ENCODE measurements around the gene MVB12B. TPM values are rescaled to one million over a fixed set of nuclear protein-coding genes. Genes with fewer than 3 reads are reported as not detected.

The MVB12B gene
- total RNA-seq, 1 experiment from 2014 or later, result not detected

GRCh38 chr9:126302730-126303129, 23.9 kb upstream of the MVB12B start:
- DNase-seq (ENCODE audit: low spot score), result no peak

GRCh38 chr9:126303488-126303887, 23.1 kb upstream of the MVB12B start:
- no peak for DNase-seq (ENCODE audit: low spot score)

- no peak for DNase-seq (ENCODE audit: low spot score)
Measured at GRCh38 chr9:126304207-126304970, 22.2 kb upstream of the MVB12B start.

- no peak for DNase-seq (ENCODE audit: low spot score)
Measured at GRCh38 chr9:126304971-126305320, 21.7 kb upstream of the MVB12B start.

- no peak for DNase-seq (ENCODE audit: low spot score)
Measured at GRCh38 chr9:126306071-126306647, 20.5 kb upstream of the MVB12B start.

GRCh38 chr9:126307322-126308061, 19.1 kb upstream of the MVB12B start:
- no peak for DNase-seq (ENCODE audit: low spot score)

- DNase-seq (ENCODE audit: low spot score), result no peak
Measured at GRCh38 chr9:126309427-126310189, 17.0 kb upstream of the MVB12B start.

GRCh38 chr9:126312584-126313551, 13.8 kb upstream of the MVB12B start:
- DNase-seq (ENCODE audit: low spot score), result no peak

- no peak for DNase-seq (ENCODE audit: low spot score)
Measured at GRCh38 chr9:126316085-126316655, 10.5 kb upstream of the MVB12B start.

GRCh38 chr9:126317513-126317912, 9.1 kb upstream of the MVB12B start:
- no peak for DNase-seq (ENCODE audit: low spot score)

GRCh38 chr9:126318858-126319257, 7.8 kb upstream of the MVB12B start:
- no peak for DNase-seq (ENCODE audit: low spot score)

GRCh38 chr9:126319671-126320070, 7.0 kb upstream of the MVB12B start:
- no peak for DNase-seq (ENCODE audit: low spot score)

- DNase-seq (ENCODE audit: low spot score), result no peak
Measured at GRCh38 chr9:126320158-126320922, 6.3 kb upstream of the MVB12B start.

- DNase-seq (ENCODE audit: low spot score), result no peak
Measured at GRCh38 chr9:126321742-126322141, 4.9 kb upstream of the MVB12B start.

- no peak for DNase-seq (ENCODE audit: low spot score)
Measured at GRCh38 chr9:126325821-126326220, 808 bp upstream of the MVB12B start.

GRCh38 chr9:126327006-126327713, 531 bp downstream of the MVB12B start:
- DNase-seq (ENCODE audit: low spot score), result no peak

- no peak for DNase-seq (ENCODE audit: low spot score)
Measured at GRCh38 chr9:126327714-126328185, 1.1 kb downstream of the MVB12B start.

- DNase-seq (ENCODE audit: low spot score), result no peak
Measured at GRCh38 chr9:126328407-126328806, 1.8 kb downstream of the MVB12B start.
